ENCODE data around the gene PPP1R9B.

PPP1R9B gene

DNA sequence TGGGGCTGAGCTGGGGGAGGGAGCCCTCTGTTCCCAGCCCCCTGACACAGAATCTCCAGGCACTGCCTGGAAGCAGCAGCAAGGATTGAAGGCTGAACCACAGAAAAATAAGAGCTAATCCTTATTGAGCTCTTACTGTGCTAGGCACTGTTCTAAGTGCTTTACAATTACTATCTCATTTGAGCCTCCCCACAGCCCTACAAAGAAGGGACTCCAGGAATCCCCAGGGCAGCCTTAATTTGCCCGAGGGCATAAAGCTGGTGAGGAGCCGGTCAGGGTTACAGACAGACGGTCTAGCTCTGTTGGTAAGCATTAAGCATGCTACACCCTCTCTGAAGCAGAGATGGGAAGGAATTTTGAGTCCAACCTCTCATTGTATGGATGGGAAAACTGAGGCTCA is 27.5 kb downstream of the PPP1R9B start:
- no peak for DNase-seq (ENCODE audit: low read depth)

DNA sequence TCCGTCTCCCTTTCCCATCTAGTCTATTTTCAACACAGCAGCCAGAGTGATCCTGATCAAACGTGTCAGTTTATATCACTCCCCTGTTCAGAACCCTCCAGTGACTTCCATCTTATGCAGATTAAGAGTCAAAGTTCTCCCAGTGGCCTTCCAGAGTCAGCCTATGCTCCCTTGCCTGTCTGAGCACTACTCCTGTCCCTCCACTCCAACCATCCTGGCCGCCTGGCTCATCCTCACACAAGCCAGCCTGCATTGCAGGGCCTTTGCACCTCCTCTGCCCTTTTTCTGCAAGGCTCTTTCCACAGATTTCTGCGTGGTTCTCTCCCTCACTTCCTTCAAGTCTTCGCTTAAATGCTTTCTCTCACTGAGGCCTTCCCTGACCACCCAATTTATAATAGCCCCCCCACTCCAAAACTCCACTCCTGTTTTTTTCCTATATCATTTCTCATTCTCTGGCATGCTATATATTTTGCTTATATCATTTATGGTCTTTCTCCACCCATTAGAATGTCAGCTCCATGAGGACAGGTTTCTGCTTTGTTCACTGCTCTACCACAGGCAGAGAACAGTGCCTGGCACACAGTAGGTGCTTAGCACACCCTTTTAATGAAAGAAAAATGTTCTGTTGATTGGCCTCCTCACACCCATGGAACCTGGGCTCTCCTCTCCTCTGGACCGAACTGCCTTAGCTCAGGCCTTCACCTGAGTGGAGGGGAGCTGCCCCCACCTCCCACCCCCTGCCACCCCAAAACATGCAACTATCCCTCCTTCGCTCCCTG is 29.8 kb downstream of the PPP1R9B start:
- DNase-seq (ENCODE audit: low read depth): no peak

DNA sequence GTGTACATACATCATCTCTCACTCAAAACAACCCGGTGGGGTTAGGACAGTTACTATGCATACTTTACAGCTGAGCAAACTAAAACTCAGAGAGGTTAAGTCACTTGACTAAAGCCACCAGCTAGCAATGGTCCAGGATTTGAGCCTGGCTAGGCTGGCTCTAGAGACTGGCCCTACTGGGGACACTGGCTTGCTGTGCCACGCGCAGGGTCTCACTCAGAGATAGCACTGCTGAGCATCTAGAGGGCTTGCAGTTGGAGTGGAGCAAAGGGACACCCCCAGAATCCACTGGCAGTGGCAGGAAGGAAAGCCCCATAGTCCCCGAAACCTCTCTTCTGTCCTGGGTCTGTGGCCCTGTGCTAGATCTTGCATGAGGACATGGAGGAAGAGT is 31.7 kb downstream of the PPP1R9B start:
- DNase-seq (ENCODE audit: low read depth): no peak

DNA sequence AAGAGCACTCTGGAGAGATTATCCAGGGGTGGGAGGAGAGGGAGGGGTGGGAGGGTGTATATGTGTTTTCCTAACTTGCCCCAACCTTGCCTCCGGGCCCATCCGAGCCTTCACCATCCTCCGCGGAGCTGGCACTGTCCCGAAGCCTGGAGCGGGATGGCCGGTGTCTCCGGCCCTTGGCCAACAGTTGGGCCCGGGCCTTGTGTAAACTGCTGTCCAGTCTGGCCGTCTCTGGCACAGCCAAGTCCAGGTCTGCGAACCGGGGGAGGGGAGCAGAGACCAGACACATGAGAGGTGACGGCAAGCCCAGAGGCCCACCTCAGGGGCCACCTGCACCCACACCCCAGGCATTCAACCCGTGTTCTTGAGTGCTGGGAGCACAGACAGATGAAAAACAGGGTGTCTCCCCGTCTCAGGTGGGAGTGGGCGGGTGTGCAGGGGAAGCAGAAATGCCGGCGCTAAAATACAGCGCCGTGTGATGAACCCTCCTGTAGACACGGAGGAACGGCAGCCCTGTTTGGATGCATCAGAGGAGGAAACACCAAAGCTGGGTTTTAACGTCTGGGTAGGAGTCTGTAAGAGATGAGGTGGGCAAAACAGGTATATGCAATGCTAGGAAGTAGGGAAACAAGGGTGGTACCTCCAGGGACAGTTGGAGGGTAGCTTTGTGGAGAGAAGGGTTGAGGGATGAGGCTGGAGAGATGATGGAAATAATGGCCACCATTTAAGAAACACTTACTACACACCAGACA is 32.2 kb downstream of the PPP1R9B start:
- no peak for DNase-seq (ENCODE audit: low read depth)

DNA sequence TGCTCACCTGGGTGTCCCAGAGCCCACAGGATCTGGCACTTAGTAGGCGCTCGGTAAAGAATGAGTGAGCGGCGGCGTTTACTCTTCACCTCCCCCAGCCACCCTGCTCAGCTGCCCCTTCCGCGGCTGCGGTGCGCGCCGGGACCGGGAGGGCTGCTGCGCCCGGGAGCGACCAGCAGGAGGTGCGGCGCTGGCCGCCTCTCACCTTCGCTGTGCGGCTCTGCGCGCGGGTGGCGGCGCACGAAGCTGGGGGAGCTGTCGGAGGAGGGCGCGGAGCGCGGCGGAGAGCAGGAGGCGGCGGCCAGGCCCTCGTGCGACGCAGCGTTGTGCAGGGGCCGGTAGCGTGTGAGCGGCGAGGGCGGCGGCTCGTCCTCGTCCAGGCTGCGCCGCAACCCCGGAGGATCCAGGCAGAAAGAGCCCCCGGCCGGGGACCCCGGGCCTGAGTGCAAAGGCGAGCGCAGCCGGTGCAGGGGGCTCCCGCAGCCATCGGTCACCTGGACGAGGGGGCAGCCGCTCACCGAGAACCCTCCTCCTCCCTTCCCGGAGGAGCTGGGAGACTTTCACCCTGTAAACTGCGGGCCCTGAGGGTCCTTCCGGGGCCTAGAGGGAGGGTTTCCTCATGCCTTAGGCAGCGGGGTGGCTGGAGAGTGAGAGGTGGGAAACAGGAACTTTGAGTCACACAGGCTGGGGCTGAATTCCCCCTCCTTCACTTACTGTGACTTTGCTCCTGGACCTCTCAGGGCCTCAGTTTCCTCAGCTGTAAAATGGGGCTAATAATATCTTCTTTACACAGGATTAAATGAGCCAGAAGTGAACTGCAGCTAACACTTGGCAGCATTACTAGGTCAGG is 33.0 kb downstream of the PPP1R9B start:
- DNase-seq (ENCODE audit: low read depth): peak; percentile 35

DNA sequence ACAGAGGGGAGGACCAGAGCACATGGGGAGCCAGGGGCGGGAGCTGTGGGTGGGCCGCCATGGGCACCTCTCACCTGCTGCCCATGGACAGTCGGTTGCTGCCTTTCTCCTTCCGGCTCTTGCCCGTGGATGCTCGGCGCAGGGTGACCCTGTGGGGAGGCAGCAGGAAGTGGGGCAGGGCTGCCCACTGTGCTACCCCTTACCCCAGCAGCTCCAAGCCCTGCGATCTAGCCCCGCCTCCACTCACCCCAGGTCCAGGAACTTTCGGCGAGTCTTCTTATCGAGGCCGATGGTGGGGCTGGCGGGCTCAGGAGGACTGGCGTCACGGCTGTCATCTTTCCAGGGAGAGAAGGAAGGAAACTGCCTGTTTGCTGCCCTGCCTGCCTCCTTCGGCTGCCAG is 34.7 kb downstream of the PPP1R9B start:
- no peak for DNase-seq (ENCODE audit: low read depth)

DNA sequence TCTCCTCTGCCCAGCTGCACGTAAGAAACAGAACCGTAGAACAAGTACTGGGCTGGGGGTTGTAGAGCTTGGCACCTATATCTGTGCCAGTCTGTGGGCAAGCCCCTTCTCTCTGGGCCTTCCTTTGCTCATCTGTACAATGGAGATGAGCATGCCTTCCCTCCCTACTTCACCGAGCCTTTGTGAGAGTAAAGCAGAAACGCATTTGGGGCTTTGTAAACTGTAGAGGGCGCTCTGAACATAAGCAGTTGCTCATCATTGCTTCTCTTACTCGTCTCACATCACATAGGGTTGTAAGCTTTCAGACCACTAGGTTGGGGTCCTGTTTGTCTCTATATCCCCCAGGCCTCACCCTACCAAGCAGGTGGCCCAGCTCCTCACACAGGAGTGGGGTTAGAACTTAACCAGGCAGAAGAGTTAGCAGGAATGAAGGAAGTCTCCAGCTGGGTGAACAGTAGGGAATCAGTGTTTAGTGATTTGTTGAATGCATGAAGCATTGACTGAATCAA is 35.6 kb downstream of the PPP1R9B start:
- no peak for DNase-seq (ENCODE audit: low read depth)

DNA sequence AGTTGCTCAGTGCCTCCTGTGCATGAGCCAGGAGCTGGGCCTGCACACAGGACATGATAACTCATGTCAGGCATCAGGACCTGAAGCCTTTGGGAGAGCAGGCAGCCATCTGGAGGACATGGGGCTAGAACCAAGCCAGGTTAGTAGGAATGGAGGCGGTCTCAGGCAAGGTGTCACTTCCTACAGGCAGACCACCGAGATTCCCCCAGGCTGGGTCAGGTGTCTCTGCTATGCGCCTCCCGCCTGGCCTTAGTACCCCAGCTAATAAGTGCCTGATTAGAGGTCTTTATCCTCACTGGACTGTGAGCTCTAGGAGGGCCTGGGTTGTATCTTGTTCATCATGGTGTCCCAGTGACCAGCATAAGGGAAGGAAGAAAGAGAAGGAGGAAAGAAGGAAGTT is 36.1 kb downstream of the PPP1R9B start:
- DNase-seq (ENCODE audit: low read depth): no peak

DNA sequence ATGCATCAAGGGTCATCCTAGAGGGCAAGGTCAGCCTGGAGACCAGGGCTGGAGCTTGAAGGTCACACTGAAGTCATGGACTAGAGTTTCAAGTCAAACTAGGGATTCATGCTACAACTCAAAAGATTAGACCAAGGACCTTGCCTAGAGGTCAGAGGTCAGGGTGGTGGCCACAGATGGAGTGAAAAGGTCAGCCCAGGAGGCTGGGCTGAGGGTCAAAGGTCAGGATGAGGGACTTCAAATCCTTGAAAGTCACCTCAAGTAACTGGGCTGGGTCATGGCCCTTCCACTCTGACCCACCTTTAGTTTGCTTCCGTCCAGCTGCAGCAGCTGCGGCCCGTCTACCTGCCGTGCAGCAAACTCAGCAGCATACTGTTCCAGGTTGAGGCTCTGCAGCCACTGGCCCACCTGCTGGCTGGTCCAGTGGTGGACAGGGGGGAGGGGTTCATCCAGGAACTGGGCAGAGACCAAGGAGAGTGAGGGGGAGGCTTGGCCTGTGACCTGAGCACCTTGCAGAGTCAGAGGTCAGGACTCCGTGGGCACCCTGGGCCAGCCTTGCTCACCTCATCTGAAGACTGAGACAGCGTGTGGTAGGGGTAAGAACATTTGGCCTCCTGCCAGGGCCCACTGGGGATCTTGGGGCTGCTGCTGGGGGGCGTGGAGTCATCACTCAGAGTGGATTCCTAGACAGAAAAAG is 36.7 kb downstream of the PPP1R9B start:
- no peak for DNase-seq (ENCODE audit: low read depth)

DNA sequence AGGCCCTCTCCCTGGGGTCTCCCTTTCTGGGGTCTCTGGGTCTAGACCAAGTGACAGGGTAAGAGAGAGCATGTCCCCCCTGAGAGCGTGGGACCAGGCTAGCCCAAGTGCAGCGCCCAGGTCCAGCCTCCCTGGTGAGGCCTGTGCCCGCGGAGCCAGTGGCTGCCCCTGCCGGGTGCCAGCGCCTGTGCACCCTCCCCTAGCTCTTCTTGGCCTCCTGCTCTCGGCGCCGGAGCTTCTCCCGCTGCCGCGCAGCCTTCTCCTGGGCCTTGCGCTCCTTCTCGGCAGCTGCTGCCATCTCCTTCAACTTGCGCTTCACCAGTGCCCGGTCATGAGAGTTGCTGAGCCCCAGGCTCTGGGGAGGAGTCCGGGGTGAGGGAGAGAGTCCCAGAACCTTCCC is 37.8 kb downstream of the PPP1R9B start:
- no peak for DNase-seq (ENCODE audit: low read depth)

DNA sequence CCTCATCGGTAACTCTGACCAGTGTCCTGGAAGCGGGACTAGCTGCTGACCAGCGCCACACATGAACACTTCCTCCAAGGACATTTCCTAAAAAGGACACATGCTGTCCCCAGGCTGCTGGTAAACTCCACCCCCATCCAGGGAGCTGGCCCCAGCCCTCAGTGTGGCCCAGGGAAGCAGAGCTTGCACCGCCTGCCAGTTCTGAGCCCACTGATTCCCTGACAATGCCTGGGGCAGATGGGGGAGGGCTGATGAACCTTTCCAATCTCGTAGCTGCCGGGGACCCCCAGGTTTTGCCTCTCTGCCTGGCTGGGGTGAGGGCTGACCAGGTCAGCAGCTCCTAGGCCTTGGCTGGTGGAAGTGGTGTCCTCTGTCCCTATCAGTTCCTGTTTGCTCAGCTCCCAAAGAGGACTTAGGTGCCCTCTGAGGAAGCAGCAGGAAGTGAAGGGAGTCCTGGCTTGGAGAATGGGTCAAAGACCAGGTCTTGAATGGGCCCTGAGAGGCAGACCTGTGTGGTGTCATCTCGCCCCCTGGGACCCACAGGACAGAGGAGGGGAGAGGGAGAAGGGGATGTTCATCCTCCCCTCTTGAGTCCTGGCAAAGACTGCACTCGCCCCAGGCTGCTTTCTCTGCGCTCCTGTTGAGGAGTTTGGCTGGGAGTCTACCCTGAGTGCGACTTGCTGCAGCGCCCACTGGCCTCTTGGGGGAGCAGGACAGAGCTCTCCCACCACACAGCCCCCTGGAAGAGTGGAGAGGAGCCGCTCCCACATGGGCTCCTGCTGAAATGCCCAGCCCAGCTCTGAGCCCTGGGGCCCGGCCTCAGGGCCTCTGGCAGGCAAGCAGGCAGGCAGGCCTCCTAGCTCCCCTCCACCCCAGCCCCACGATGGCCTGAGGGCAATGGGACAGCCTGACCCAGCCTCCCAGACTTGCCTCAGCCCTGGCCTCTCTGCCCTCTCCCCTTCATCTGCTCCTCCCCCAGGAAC is 38.5 kb downstream of the PPP1R9B start:
- DNase-seq (ENCODE audit: low read depth): no peak

DNA sequence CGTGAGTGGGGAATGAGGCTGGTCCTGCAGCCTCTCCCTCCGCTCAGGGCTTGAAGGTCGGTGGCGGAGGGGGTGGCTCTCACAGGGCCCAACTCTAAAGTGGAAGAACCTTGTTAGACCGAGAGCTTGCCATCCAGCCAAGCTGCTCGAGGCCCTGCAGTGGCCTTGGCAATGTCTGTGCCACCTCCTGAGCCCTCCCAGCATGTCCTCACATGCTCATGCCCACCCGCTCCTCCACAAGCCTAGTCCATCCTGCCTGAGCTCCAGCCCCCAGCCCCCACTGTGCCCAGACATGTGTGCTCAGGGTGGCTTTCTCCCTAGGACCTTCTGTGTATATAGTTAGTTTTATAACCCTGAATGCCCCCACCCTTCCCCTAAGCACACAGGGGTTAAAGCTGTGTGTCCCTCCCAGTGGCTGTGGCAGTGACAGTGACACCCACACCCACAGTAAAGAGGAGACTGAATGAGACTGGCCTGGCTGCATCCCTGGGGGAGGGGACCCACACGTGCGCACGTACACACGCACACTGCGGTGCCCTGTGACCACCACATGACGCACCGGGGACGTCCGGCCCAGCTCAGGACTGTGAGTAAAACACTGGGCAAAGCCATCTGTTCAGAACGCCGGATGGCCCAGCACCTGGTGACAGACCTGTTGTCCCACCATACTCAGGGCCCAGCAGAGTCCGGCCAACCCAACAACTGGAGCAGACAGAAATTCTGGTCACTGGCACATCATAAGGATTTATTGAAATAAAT is 39.7 kb downstream of the PPP1R9B start:
- DNase-seq (ENCODE audit: low read depth): no peak

DNA sequence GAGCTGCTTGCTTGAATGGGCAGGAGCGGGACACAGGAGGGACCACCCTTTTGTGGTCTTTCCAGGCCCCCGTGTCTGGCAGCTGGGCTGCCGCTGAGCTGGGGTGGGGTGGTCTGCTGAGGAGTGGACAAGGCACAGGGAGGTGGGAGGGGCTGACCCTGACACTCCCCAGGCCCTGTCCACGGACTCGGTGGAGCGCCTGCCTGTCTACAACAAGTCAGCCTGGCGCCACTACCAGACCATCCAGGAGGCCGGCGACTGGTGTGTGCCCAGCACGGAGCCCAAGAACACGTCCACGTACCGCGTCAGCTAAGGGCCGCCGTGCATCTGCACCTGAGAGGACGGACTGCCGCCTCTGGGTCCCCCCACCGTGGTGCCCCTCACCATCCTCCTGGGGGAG is 40.7 kb downstream of the PPP1R9B start:
- DNase-seq (ENCODE audit: low read depth): no peak

DNA sequence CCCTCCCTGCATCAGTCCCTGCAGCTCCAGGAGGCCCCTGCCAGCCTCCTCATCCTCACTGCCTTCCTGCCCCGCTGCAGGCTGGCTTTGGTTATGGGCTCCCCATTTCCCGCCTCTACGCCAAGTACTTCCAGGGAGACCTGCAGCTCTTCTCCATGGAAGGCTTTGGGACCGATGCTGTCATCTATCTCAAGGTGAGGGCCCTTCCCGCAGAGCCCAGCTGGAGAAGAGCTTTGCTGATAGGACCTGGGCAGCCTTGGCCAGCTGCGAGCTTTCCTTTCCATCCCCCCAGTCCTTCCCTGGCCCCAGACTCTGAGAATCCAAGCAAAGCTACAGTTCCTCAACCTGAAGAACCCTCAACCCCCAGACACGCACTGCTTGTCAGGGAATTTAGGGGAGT is 41.3 kb downstream of the PPP1R9B start:
- no peak for DNase-seq (ENCODE audit: low read depth)

DNA sequence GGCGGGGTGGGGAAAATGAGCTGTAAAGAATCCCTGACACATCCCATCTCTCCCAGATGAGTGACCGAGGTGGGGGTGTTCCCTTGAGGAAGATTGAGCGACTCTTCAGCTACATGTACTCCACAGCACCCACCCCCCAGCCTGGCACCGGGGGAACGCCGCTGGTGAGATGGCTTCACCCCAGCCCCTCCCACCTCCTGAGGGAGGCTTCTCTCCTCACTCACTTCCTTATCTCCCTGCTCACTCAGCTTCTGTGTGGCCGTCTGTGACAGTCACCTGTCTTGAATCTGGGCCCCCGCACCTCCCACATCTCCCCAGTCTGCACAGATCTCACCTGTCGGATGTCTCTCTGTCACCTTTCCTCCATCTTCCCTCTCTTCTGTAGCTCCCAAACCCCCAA is 41.9 kb downstream of the PPP1R9B start:
- DNase-seq (ENCODE audit: low read depth): no peak

DNA sequence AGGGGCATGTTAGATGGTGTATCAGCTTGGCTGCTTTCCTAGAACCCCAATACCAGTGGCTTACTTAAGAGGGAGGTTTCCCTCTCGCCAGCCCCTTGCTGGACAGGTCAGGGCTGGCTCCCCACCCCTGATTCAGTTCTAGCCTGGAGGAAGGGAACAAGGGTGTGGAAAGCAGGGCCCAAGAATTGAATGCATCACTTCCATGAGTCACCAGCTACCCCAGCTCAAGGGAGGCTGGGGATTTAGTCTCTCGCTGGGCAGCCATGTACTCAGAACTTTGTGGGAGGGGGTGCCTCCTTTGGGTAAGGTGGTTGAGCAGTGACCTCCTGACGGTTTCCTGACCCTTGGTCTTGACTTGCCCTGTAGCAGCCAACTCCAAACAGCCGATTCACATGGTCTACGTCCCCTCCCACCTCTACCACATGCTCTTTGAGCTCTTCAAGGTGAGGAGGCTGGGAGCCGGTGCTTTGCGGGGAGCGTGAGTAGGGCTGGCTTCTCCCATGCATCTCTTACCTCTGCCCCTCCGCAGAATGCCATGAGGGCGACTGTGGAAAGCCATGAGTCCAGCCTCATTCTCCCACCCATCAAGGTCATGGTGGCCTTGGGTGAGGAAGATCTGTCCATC is 42.6 kb downstream of the PPP1R9B start:
- no peak for DNase-seq (ENCODE audit: low read depth)

DNA sequence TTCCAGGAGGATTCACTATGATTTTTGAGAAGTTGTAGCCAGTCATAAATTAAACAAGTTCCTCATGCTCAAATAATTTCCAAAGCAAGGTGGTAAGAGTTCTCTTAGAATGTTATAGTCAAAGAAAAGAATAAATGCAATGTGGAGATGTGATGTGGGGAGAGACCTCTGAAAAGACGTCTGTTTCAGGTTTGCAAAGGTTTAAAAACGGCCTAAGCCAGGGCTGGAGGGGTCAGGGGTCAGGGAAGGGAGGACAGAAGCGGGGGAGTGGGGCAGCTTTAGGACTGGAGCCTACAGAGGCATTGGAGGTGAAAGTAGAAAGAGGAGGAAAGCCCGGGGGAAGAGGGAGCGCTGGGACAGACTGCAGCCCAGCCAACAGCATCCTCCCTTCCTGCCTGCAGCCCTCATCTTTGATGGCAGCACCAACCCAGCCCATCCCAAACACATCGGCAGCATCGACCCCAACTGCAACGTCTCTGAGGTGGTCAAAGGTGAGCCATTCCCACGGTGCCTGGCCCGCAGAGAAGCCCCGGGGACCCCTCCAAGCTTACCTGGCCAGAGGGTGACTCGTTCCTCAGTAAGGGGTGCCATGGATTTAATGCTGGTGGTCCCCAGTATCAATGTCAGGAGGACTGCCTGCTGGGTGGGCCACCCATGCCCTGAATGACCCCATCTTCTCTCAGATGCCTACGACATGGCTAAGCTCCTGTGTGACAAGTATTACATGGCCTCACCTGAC is 43.9 kb downstream of the PPP1R9B start:
- no peak for DNase-seq (ENCODE audit: low read depth)

DNA sequence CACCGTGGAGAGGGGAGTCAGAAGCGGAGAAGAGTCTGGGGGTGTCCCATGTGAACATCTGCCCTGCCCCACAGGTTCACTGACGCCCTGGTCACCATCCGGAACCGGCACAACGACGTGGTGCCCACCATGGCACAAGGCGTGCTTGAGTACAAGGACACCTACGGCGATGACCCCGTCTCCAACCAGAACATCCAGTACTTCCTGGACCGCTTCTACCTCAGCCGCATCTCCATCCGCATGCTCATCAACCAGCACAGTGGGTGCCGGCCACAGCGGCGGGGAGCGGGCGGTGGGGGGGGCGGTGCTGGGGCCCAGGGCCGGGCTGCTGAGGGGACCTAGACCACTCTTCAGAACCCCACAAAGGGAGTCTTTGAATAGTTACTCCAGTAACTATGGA is 44.7 kb downstream of the PPP1R9B start:
- DNase-seq (ENCODE audit: low read depth): no peak

DNA sequence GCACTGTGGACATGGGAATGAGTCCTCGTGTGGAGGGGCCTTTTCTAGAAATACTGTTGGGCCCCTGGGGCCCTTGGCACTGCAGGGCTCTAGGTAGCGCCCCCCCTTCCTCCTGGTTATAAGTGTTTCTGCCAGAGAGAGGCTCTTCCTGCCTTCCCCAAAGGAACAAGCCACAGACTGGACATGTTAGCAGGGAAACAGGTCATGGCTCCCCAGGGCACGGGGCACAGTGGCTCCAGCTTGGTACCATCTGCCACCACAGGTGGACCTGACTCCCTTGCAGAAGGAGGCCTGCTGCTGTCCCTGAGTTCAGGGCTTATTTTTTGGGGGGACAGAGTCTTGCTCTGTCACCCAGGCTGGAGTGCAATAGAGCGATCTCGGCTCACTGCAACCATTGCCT is 46.5 kb downstream of the PPP1R9B start:
- DNase-seq (ENCODE audit: low read depth): no peak

Data from activated gamma-delta T cell treated with anti-CD3 and anti-CD28 coated beads, Interleukin-2, amount 50 U/mL, for 16 hours (primary cell).